HG03159 (cell line): Measurements from ENCODE around the gene ARPC1B.
"Not testable (repeated sequence)": the region's sequence is repeated elsewhere in the genome, so short reads cannot be mapped to it uniquely, and the experiment has no call there.

Experiments
- ATAC-seq: cut with Tn5 transposase; IDR thresholded peaks from one replicate; pipeline ENCODE4 v1.9.1; 2021; ENCODE audit warnings: mild to moderate bottlenecking, moderate library complexity; ENCODE audit not compliant: unreplicated experiment

Gene ARPC1B

GRCh38 chr7:99387239-99387635, 12.7 kb downstream of the ARPC1B start:
- ATAC-seq = not testable (repeated sequence)

- no peak for ATAC-seq
These were observed 13.4 kb downstream of the ARPC1B start for GRCh38 chr7:99387912-99388311.

- ATAC-seq = no peak
These were observed 15.2 kb downstream of the ARPC1B start for GRCh38 chr7:99389772-99390171.

- ATAC-seq = no peak
These were observed 16.5 kb downstream of the ARPC1B start for GRCh38 chr7:99390941-99391602.

- ATAC-seq = no peak
These were observed 17.5 kb downstream of the ARPC1B start for GRCh38 chr7:99392046-99392445.

GRCh38 chr7:99392659-99393354, 18.3 kb downstream of the ARPC1B start:
- ATAC-seq = peak; percentile 63

- no peak for ATAC-seq
These were observed 19.0 kb downstream of the ARPC1B start for GRCh38 chr7:99393355-99394187.

GRCh38 chr7:99394188-99394502, 19.6 kb downstream of the ARPC1B start:
- ATAC-seq = no peak

- no peak for ATAC-seq
These were observed 21.2 kb downstream of the ARPC1B start for GRCh38 chr7:99395616-99396327.

GRCh38 chr7:99396418-99397296, 22.1 kb downstream of the ARPC1B start:
- ATAC-seq = no peak

GRCh38 chr7:99397297-99397983, 22.9 kb downstream of the ARPC1B start:
- ATAC-seq = no peak

- ATAC-seq = no peak
These were observed 24.4 kb downstream of the ARPC1B start for GRCh38 chr7:99398891-99399445.

- ATAC-seq = no peak
These were observed 25.1 kb downstream of the ARPC1B start for GRCh38 chr7:99399597-99399996.

GRCh38 chr7:99402854-99403253, 28.3 kb downstream of the ARPC1B start:
- no peak for ATAC-seq

- no peak for ATAC-seq
These were observed 29.2 kb downstream of the ARPC1B start for GRCh38 chr7:99403764-99404163.

GRCh38 chr7:99404235-99404976, 29.9 kb downstream of the ARPC1B start:
- ATAC-seq = no peak

GRCh38 chr7:99404977-99405320, 30.4 kb downstream of the ARPC1B start:
- ATAC-seq = no peak

GRCh38 chr7:99406557-99406956, 32.0 kb downstream of the ARPC1B start:
- ATAC-seq = no peak

GRCh38 chr7:99407872-99408378, 33.4 kb downstream of the ARPC1B start:
- ATAC-seq = no peak
